ENCODE data around the gene DCUN1D2. TPM values are rescaled to one million over a fixed set of nuclear protein-coding genes. Genes with fewer than 3 reads are reported as not detected.

The DCUN1D2 gene
- total and polyA plus RNA-seq, 10 of the 15 experiments (the other 5 are each of a cell fraction or from before 2014, with no cell fraction given): 2.5 to 23.6 (median 9.3) TPM

DNA sequence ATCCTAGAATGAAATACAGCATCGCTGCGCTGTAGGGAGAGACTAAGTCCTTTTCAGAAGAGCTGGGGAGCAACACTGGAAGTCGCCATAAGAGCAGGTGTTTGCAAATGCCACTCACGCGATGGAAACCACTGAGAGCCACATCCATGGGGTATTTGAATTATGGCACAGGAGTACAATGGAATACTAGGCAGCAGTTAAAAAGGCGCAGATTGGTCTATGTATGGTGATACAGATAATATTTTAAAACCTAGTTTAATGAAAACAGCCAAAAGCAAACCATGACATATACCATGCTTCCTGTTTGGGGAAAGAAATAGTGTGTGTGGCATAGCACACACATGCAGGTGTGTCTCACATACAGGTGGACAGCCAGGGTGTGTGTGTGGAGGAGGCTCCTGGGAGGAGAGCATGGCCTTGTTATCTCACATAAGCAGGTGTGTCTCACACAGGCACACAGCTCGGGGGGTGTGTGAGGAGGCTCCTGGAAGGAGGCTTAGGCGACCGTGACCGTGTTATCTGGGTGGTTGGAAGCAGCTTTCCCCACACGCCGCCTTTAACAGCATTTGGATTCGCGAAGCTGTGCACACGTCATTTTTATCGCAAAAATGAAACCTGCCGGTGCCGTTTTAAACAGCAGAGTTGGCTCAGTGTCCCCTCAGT lies 70.8 kb downstream of the DCUN1D2 start:
- CTCF ChIA-PET: interaction anchor here (0.6 kb wide), 1 partner anchor 20 kb away, joined by 5 read pairs; no protein-coding TSS in a partner anchor
- intact Hi-C loops (cut with micrococcal nuclease; ENCODE audit: unreplicated experiment): no loop called here

More for the DNA sequence above, 70.8 kb downstream of the DCUN1D2 start:
- FAIRE-seq: no peak
- no TSS peak for BruUV-seq (replicated peaks)
- Histone ChIP-seq H3K79me2 (ENCODE audit: control insufficient read depth, insufficient read depth, low read length) (no peaks in the 10 kb centered on the region), H3K4me3 (no peak overlapping the region), H3K4me2 (ENCODE audit: control insufficient read depth, insufficient read depth) (no peak overlapping the region), H2AFZ (ENCODE audit: control insufficient read depth, low read depth, low read length) (no peak overlapping the region), H3K27ac (ENCODE audit: control insufficient read depth, insufficient read depth) (no peak overlapping the region), H3K9me3 (replicated peaks; ENCODE audit: control insufficient read depth, insufficient read depth, low read length) (no peaks in the 10 kb centered on the region), H3K36me3 (ENCODE audit: control insufficient read depth in 2 of 2, insufficient read depth in 2 of 2, low read length in 1 of 2) (no peaks in the 10 kb centered on the region), H3K4me1 (ENCODE audit: control insufficient read depth, insufficient read depth, low read length) (no peaks in the 10 kb centered on the region), H4K20me1 (ENCODE audit: control insufficient read depth, insufficient read depth) (no peaks in the 10 kb centered on the region), H3K27me3 (replicated peaks in 1 of 2; ENCODE audit: control insufficient read depth in 2 of 2, insufficient read depth in 2 of 2, low read length in 1 of 2) (no peaks in the 10 kb centered on the region; a peak in 1 of 4 replicates), H3K9ac (ENCODE audit: control insufficient read depth, insufficient read depth, low read length) (no peak overlapping the region)
- ChIA-PET SMC1A (ENCODE audit: uncharacterized antibody, unreplicated experiment) (no interaction called here), RAD21 (ENCODE audit: unreplicated experiment) (no interaction called here), POLR2A (no interaction called here)
- WGBS (ENCODE audit: insufficient coverage, insufficient replicate concordance, low lambda C conversion rate, missing lambda C conversion rate): 80% methylated on average over 18 of the region's 18 CpGs
- TF ChIP-seq, protein P1, sequence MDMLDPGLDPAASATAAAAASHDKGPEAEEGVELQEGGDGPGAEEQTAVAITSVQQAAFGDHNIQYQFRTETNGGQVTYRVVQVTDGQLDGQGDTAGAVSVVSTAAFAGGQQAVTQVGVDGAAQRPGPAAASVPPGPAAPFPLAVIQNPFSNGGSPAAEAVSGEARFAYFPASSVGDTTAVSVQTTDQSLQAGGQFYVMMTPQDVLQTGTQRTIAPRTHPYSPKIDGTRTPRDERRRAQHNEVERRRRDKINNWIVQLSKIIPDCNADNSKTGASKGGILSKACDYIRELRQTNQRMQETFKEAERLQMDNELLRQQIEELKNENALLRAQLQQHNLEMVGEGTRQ (IDR thresholded peaks at IDR 0.05; ENCODE audit: borderline replicate concordance, low read depth, low read length): no peak
- TF ChIP-seq, protein P2, sequence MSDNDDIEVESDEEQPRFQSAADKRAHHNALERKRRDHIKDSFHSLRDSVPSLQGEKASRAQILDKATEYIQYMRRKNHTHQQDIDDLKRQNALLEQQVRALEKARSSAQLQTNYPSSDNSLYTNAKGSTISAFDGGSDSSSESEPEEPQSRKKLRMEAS (IDR thresholded peaks at IDR 0.05; ENCODE audit: low read depth, low read length): no peak
- TF ChIP-seq, protein P3, sequence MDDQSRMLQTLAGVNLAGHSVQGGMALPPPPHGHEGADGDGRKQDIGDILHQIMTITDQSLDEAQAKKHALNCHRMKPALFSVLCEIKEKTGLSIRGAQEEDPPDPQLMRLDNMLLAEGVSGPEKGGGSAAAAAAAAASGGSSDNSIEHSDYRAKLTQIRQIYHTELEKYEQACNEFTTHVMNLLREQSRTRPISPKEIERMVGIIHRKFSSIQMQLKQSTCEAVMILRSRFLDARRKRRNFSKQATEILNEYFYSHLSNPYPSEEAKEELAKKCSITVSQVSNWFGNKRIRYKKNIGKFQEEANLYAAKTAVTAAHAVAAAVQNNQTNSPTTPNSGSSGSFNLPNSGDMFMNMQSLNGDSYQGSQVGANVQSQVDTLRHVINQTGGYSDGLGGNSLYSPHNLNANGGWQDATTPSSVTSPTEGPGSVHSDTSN (IDR thresholded peaks at IDR 0.05; ENCODE audit: insufficient replicate concordance, low read depth, low read length): no peak
- TF ChIP-seq, protein P4, sequence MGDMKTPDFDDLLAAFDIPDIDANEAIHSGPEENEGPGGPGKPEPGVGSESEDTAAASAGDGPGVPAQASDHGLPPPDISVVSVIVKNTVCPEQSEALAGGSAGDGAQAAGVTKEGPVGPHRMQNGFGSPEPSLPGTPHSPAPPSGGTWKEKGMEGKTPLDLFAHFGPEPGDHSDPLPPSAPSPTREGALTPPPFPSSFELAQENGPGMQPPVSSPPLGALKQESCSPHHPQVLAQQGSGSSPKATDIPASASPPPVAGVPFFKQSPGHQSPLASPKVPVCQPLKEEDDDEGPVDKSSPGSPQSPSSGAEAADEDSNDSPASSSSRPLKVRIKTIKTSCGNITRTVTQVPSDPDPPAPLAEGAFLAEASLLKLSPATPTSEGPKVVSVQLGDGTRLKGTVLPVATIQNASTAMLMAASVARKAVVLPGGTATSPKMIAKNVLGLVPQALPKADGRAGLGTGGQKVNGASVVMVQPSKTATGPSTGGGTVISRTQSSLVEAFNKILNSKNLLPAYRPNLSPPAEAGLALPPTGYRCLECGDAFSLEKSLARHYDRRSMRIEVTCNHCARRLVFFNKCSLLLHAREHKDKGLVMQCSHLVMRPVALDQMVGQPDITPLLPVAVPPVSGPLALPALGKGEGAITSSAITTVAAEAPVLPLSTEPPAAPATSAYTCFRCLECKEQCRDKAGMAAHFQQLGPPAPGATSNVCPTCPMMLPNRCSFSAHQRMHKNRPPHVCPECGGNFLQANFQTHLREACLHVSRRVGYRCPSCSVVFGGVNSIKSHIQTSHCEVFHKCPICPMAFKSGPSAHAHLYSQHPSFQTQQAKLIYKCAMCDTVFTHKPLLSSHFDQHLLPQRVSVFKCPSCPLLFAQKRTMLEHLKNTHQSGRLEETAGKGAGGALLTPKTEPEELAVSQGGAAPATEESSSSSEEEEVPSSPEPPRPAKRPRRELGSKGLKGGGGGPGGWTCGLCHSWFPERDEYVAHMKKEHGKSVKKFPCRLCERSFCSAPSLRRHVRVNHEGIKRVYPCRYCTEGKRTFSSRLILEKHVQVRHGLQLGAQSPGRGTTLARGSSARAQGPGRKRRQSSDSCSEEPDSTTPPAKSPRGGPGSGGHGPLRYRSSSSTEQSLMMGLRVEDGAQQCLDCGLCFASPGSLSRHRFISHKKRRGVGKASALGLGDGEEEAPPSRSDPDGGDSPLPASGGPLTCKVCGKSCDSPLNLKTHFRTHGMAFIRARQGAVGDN (IDR thresholded peaks at IDR 0.05): no peak
- TF ChIP-seq KAT2A (conservative IDR thresholded peaks at IDR 0.05; ENCODE audit: control insufficient read depth, low read depth, low read length) (no peak), NRF1 (conservative IDR thresholded peaks at IDR 0.05; ENCODE audit: low read depth, low read length) (no peak), CREB1 (IDR thresholded peaks at IDR 0.05; ENCODE audit: low read depth) (no peak), BCL11A (IDR thresholded peaks at IDR 0.05; ENCODE audit: low read depth, low read length) (no peak), RBBP5 (conservative IDR thresholded peaks at IDR 0.05) (no peak), RCOR1 (conservative IDR thresholded peaks at IDR 0.05; ENCODE audit: low read depth, low read length) (no peak)
- TF ChIP-seq, protein P5, sequence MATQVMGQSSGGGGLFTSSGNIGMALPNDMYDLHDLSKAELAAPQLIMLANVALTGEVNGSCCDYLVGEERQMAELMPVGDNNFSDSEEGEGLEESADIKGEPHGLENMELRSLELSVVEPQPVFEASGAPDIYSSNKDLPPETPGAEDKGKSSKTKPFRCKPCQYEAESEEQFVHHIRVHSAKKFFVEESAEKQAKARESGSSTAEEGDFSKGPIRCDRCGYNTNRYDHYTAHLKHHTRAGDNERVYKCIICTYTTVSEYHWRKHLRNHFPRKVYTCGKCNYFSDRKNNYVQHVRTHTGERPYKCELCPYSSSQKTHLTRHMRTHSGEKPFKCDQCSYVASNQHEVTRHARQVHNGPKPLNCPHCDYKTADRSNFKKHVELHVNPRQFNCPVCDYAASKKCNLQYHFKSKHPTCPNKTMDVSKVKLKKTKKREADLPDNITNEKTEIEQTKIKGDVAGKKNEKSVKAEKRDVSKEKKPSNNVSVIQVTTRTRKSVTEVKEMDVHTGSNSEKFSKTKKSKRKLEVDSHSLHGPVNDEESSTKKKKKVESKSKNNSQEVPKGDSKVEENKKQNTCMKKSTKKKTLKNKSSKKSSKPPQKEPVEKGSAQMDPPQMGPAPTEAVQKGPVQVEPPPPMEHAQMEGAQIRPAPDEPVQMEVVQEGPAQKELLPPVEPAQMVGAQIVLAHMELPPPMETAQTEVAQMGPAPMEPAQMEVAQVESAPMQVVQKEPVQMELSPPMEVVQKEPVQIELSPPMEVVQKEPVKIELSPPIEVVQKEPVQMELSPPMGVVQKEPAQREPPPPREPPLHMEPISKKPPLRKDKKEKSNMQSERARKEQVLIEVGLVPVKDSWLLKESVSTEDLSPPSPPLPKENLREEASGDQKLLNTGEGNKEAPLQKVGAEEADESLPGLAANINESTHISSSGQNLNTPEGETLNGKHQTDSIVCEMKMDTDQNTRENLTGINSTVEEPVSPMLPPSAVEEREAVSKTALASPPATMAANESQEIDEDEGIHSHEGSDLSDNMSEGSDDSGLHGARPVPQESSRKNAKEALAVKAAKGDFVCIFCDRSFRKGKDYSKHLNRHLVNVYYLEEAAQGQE (IDR thresholded peaks at IDR 0.05; ENCODE audit: low read depth, low read length): no peak
- in situ Hi-C loops (cut with MboI): no loop called here
- no peak for DNase-seq (ENCODE audit: low read depth, low spot score)
- no peak for ATAC-seq
